BE2C (cell line): ENCODE measurements around the gene SLC37A1.

Source experiments
- DNase-seq: peaks from one replicate; pipeline ENCODE4 v3.0.0-alpha.2; 2020
- H3K27me3 ChIP-seq: fragments of 250-450 bp; sonication (Bioruptor Pico); 2 replicates; pipeline ENCODE4 v1.5.1; 2020; ENCODE audit warnings: mild to moderate bottlenecking
- H3K36me3 ChIP-seq: fragments of 250-450 bp; sonication (Bioruptor Pico); 2 replicates; pipeline ENCODE4 v1.5.1; 2020; ENCODE audit warnings: mild to moderate bottlenecking
- H3K4me1 ChIP-seq: fragments of 250-450 bp; sonication (Bioruptor Pico); 2 replicates; pipeline ENCODE4 v1.5.1; 2020
- H3K4me3 ChIP-seq: 2 replicates; pipeline ENCODE4 v1.5.1; 2011; ENCODE audit warnings: low read depth, low read length
- H3K9me3 ChIP-seq: fragments of 250-450 bp; sonication (Bioruptor Pico); 2 replicates; pipeline ENCODE4 v1.5.1; 2020
- TF ChIP-seq, protein P1 (sequence below): IDR thresholded peaks from 2 replicates; pipeline ENCODE4 v1.5.1; 2012; ENCODE audit warnings: mild to moderate bottlenecking, low read depth, low read length

The SLC37A1 gene

DNA sequence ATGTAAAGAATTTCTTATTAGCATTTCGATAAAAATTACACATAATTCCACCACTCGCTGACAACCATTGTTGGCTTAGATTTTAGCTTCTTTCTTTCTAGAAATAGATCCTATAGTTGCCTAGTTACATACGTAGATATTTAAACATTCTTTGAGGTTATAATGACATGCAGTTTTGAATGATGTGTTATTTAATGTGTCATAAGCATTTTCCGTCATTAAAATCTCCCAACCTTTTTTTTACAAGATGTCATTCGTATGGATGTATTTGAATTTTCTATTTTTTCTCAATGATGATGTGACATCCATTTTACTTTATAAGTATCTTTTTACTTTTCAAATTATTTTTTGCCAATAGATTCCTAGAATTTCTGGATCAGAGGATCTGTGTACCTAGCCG, 44.7 kb downstream of the SLC37A1 start:
- 0 out of 2 replicates have a peak, but pooled peaks cover 2% of the 10 kb centered on the region for H3K4me1 ChIP-seq
- DNase-seq, result no peak
- H3K9me3 ChIP-seq, result no peaks in the 10 kb centered on the region
- TF ChIP-seq, protein P1, sequence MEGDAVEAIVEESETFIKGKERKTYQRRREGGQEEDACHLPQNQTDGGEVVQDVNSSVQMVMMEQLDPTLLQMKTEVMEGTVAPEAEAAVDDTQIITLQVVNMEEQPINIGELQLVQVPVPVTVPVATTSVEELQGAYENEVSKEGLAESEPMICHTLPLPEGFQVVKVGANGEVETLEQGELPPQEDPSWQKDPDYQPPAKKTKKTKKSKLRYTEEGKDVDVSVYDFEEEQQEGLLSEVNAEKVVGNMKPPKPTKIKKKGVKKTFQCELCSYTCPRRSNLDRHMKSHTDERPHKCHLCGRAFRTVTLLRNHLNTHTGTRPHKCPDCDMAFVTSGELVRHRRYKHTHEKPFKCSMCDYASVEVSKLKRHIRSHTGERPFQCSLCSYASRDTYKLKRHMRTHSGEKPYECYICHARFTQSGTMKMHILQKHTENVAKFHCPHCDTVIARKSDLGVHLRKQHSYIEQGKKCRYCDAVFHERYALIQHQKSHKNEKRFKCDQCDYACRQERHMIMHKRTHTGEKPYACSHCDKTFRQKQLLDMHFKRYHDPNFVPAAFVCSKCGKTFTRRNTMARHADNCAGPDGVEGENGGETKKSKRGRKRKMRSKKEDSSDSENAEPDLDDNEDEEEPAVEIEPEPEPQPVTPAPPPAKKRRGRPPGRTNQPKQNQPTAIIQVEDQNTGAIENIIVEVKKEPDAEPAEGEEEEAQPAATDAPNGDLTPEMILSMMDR, result no peak
- no peaks in the 10 kb centered on the region for H3K27me3 ChIP-seq
- H3K4me3 ChIP-seq, result no peak overlapping the region
- H3K36me3 ChIP-seq, result no peaks in the 10 kb centered on the region

DNA sequence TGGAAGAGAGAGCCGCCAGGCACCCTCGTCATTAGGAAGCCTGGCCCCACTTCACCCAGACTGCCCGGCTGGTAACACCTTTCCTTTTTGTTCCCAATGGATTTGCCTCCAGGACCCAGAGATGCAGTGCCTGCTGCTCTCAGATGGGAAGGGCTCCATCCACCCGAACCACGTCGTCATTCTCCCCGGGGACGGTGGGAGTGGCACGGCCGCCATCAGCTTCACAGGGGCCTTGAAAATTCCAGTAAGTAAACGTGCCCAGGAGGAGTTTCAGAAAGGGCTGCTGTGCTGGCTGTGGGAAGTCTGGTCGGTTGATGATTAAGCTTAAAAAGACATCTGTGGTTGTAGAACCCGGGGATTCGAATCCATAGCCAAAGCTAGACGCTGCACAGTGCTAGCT, 45.2 kb downstream of the SLC37A1 start:
- Histone ChIP-seq H3K4me1 (0 out of 2 replicates have a peak, but pooled peaks cover 2% of the 10 kb centered on the region), H3K36me3 (no peaks in the 10 kb centered on the region)

DNA sequence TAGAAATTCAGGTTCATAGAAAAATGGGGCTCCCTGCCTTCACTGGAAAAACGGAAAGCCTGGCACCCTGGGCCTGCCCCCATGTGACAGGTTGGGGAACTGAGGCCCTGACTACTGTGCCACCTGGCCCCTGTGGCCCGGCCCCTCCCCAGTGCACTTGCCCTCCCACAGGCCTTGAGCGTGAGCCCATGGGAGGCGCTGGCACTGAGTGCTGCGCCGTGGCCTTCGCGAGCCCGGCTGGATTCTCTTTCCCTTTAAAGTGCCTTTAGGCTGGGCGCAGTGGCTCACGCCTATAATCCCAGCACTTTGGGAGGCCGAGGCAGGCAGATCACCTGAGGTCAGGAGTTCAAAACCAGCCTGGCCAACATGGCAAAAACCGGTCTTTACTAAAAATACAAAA, 45.7 kb downstream of the SLC37A1 start:
- DNase-seq, result no peak
- 0 out of 2 replicates have a peak, but pooled peaks cover 2% of the 10 kb centered on the region for H3K4me1 ChIP-seq
- no peaks in the 10 kb centered on the region for H3K9me3 ChIP-seq
- TF ChIP-seq, protein P1, result no peak
- H3K27me3 ChIP-seq, result no peaks in the 10 kb centered on the region
- no peaks in the 10 kb centered on the region for H3K36me3 ChIP-seq
- no peak overlapping the region for H3K4me3 ChIP-seq

More for the DNA sequence above, 45.2 kb downstream of the SLC37A1 start:
- Histone ChIP-seq H3K4me3 (no peak overlapping the region), H3K9me3 (no peaks in the 10 kb centered on the region), H3K27me3 (no peaks in the 10 kb centered on the region)
- peak; percentile 51 for DNase-seq
- TF ChIP-seq, protein P1, result no peak

DNA sequence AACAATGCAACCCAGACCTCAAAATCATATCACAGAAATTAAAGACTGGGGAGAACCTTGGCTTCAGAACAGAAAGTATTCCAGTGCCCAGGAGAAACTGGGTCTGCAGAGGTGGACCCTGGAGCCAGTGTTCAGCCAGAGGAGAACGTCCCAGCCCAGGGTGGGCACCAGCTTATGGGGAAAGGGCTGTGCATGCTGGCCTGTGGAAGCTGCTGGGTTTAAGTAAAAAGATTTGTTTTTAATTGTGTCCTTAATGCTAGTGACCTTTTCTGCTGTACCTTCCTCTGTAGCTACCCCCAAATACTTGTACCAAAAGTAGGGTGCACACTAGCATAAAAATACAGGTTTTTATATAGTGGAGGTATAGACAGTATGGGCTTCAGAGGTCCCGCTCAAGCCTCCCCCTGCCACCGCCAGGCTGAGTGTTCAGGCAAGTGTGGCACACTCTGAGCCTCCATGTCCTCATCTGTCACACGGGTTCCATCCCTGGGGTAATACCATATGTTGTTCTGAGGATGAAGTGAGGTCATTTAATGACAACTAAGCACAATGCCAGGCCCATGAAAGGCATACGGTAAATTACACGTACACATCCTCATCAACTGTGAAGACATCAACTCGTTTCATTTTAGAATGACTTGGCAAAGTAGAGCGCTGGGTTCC, 47.0 kb downstream of the SLC37A1 start:
- 0 out of 2 replicates have a peak, but pooled peaks cover 2% of the 10 kb centered on the region for H3K4me1 ChIP-seq
- no peaks in the 10 kb centered on the region for H3K36me3 ChIP-seq
- DNase-seq, result no peak
- no peaks in the 10 kb centered on the region for H3K27me3 ChIP-seq
- no peak overlapping the region for H3K4me3 ChIP-seq
- H3K9me3 ChIP-seq, result no peaks in the 10 kb centered on the region
- TF ChIP-seq, protein P1, result no peak

DNA sequence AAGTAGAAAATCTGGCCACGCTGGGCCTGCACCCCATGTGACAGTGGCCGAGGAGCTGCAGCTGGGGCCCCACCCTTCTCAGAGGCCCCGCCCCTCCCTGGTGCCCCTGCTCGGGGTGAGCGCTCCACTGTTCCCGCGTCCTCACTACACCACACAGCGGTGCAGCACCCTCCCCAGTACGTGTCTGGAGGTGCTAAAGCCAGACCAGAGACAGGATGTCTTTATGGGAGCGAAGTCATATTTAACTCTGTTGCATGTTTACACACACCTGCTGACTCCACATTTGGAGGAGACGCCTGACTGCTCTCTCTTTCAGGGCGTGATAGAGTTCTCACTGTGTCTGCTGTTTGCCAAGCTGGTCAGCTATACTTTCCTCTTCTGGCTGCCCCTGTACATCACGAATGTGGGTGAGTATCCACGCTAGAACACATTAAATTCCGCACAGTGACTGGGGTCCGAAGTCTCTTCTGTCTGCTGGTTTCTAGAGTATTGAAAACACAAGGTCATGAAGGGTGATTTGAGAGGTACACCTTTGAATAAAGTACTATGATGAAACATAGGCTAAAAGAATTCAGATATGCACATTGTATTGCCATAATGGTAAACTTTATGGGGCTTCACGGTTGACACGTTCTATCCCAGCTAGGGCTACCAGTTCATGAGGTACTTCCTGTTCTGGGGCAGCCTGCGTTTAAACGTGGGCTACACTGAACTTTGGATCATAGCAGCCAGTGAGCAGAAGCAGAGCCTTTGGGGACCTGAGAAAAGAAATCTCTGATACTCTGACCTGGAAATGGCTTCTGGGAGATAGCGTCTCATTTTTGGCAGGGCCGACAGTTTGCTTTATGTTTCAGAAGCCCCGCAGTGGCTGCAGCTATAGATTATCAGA, 48.4 kb downstream of the SLC37A1 start:
- Histone ChIP-seq H3K4me1 (0 out of 2 replicates have a peak, but pooled peaks cover 2% of the 10 kb centered on the region), H3K9me3 (no peaks in the 10 kb centered on the region), H3K36me3 (no peaks in the 10 kb centered on the region), H3K4me3 (no peak overlapping the region), H3K27me3 (no peaks in the 10 kb centered on the region)
- DNase-seq, result no peak
- TF ChIP-seq, protein P1, result no peak
